AG08396 (cell line): ENCODE measurements around the gene PARP16.
"Not testable (repeated sequence)": the region's sequence is repeated elsewhere in the genome, so short reads cannot be mapped to it uniquely, and the experiment has no call there.

ENCODE experiments used
- DNase-seq: peaks from one replicate; pipeline ENCODE4 v3.0.0; 2012; ENCODE audit warnings: low spot score, mixed read lengths

Gene PARP16

GRCh38 chr15:65233696-65234095 is 53.0 kb downstream of the PARP16 start:
- no peak for DNase-seq

GRCh38 chr15:65232520-65232919 is 54.2 kb downstream of the PARP16 start:
- no peak for DNase-seq

- no peak for DNase-seq
Observed at GRCh38 chr15:65231306-65231705, 55.4 kb downstream of the PARP16 start.

- not testable (repeated sequence) for DNase-seq
Observed at GRCh38 chr15:65226901-65227300, 59.8 kb downstream of the PARP16 start.

- no peak for DNase-seq
Observed at GRCh38 chr15:65226221-65226620, 60.5 kb downstream of the PARP16 start.

GRCh38 chr15:65223996-65224395 is 62.7 kb downstream of the PARP16 start:
- no peak for DNase-seq

- no peak for DNase-seq
Observed at GRCh38 chr15:65222891-65223290, 63.8 kb downstream of the PARP16 start.

- no peak for DNase-seq
Observed at GRCh38 chr15:65221697-65222096, 65.0 kb downstream of the PARP16 start.

- DNase-seq, result no peak
Observed at GRCh38 chr15:65219137-65219536, 67.5 kb downstream of the PARP16 start.

- no peak for DNase-seq
Observed at GRCh38 chr15:65217526-65218482, 68.9 kb downstream of the PARP16 start.

- no peak for DNase-seq
Observed at GRCh38 chr15:65215496-65215895, 71.2 kb downstream of the PARP16 start.

- DNase-seq, result no peak
Observed at GRCh38 chr15:65214010-65214409, 72.7 kb downstream of the PARP16 start.

- DNase-seq, result no peak
Observed at GRCh38 chr15:65213241-65213640, 73.4 kb downstream of the PARP16 start.

GRCh38 chr15:65212097-65212496 is 74.6 kb downstream of the PARP16 start:
- no peak for DNase-seq

- DNase-seq, result peak; percentile 26
Observed at GRCh38 chr15:65211482-65211982, 75.2 kb downstream of the PARP16 start.

- no peak for DNase-seq
Observed at GRCh38 chr15:65210770-65211481, 75.8 kb downstream of the PARP16 start, which contains the start of gene CILP. CILP (minus strand) TSS chr15:65211473; CDS start chr15:65209755, 1,718 bp downstream.

GRCh38 chr15:65209701-65210643 is 76.7 kb downstream of the PARP16 start:
- DNase-seq, result no peak

GRCh38 chr15:65208647-65209046 is 78.0 kb downstream of the PARP16 start:
- no peak for DNase-seq
